K562 (cell line): Measurements from ENCODE around the gene FAM110D. TPM values are rescaled to one million over a fixed set of nuclear protein-coding genes. Genes with fewer than 3 reads are reported as not detected.

Experiments
- ATAC-seq: fragments of 200-7000 bp; cut with Tn5 transposase; 3 replicates; pipeline ENCODE4 v1.9.1; 2020; ENCODE audit warnings: moderate library complexity
- BruUV-seq: library from RNA; stranded (reverse); fragments of 400-500 nt; replicated peaks from 2 replicates; lab custom pipeline; 2021; lab: Mats Ljungman, UMichigan
- CTCF ChIA-PET: fragments of 300-600 bp; formaldehyde crosslinking; extraction: SDS; loops from one replicate; lab custom pipeline; 2021; ENCODE audit warnings: low intra/inter-chr PET ratio; lab: Yijun Ruan, JAX
- POLR2A ChIA-PET: fragments of 300-600, 350-650 bp; sonication (Branson Sonifier 250); formaldehyde crosslinking; extraction: SDS; loops from one replicate; lab custom pipeline; 2021; ENCODE audit warnings: antibody characterized with exemption, inconsistent platforms; lab: Yijun Ruan, JAX
- DNase-seq, 4 experiments: peaks; one replicate each; pipeline versions ENCODE4 v3.0.0 to v3.0.0-alpha.2; 2011 to 2018; ENCODE audit warnings: low spot score in 3 of 4, mixed read lengths in 3 of 4; ENCODE audit errors: extremely low read depth in 1 of 4
- FAIRE-seq: peaks from 2 replicates; lab custom pipeline; 2011; peaks lifted over from hg19 to GRCh38; lab: Jason Lieb, UNC
- H2AFZ ChIP-seq: 2 replicates; pipeline ENCODE4 v1.6.0; 2011; ENCODE audit warnings: low read depth, low read length, control low read depth, inconsistent platforms
- H3K27ac ChIP-seq: fragments of 200-600 bp; 3 replicates; pipeline ENCODE4 v1.8.0; 2011; ENCODE audit warnings: low read depth, mild to moderate bottlenecking, control low read depth, inconsistent platforms, low read length, moderate library complexity, mixed read lengths; ENCODE audit errors: extremely low read depth
- H3K27me3 ChIP-seq, 2 experiments: fragments of 300-600 bp in 1 of 2; 2 replicates in 1 of 2; 3 replicates in 1 of 2; pipeline versions ENCODE4 v1.6.0 to v1.8.0; 2011; ENCODE audit warnings: inconsistent platforms in 2 of 2, low read length in 2 of 2, mild to moderate bottlenecking in 1 of 2, mixed read lengths in 1 of 2, moderate library complexity in 1 of 2; ENCODE audit not compliant: control insufficient read depth in 2 of 2, insufficient read depth in 2 of 2
- H3K36me3 ChIP-seq: fragments of 300-600 bp; 3 replicates; pipeline ENCODE4 v1.8.0; 2011; ENCODE audit warnings: mild to moderate bottlenecking, low read length, inconsistent platforms; ENCODE audit not compliant: control insufficient read depth, insufficient read depth
- H3K4me1 ChIP-seq, 2 experiments: fragments of 200-600 bp in 1 of 2; replicated peaks in 1 of 2; 2 replicates in 1 of 2; 3 replicates in 1 of 2; pipeline versions ENCODE4 v1.5.1 to v1.8.0; 2011; ENCODE audit warnings: inconsistent platforms in 2 of 2, low read length in 2 of 2, mild to moderate bottlenecking in 1 of 2, mixed read lengths in 1 of 2, moderate library complexity in 1 of 2; ENCODE audit not compliant: control insufficient read depth in 2 of 2, insufficient read depth in 2 of 2
- H3K4me2 ChIP-seq: 2 replicates; pipeline ENCODE4 v1.6.1; 2011; ENCODE audit warnings: low read length, control low read depth, inconsistent platforms, mixed read lengths; ENCODE audit not compliant: insufficient read depth
- H3K4me3 ChIP-seq: fragments of 200-600 bp; sonication (generic), shearing (Covaris generic); 2 replicates; pipeline ENCODE4 v1.5.1; 2016; ENCODE audit warnings: control low read depth, inconsistent platforms
- H3K79me2 ChIP-seq: fragments of 200-600 bp; 3 replicates; pipeline ENCODE4 v1.8.0; 2011; ENCODE audit warnings: low read length, inconsistent platforms; ENCODE audit not compliant: control insufficient read depth, insufficient read depth
- H3K9ac ChIP-seq, 2 experiments: 2 replicates each; pipeline versions ENCODE4 v1.6.0 to v1.6.1; 2011; ENCODE audit warnings: low read depth in 2 of 2, low read length in 2 of 2, control low read depth in 1 of 2, inconsistent platforms in 1 of 2, mild to moderate bottlenecking in 1 of 2, mixed read lengths in 1 of 2; ENCODE audit not compliant: insufficient read depth in 1 of 2
- H3K9me1 ChIP-seq: one replicate; pipeline ENCODE4 v1.6.0; 2011; ENCODE audit warnings: inconsistent platforms, mild to moderate bottlenecking, low read length, moderate library complexity; ENCODE audit not compliant: control insufficient read depth, insufficient read depth
- H3K9me3 ChIP-seq: replicated peaks from 2 replicates; pipeline ENCODE4 v1.5.1; 2011; ENCODE audit warnings: low read depth, low read length, inconsistent platforms; ENCODE audit not compliant: control insufficient read depth, insufficient read depth
- H4K20me1 ChIP-seq: replicated peaks from 2 replicates; pipeline ENCODE4 v1.6.1; 2011; ENCODE audit warnings: low read length, inconsistent platforms, mixed read lengths; ENCODE audit not compliant: control insufficient read depth, insufficient read depth
- BMI1 ChIP-seq: fragments of 150-350 bp; IDR thresholded peaks from 2 replicates; pipeline ENCODE4 v1.6.1; 2014; ENCODE audit warnings: low read length
- CREM ChIP-seq: IDR thresholded peaks from 2 replicates; pipeline ENCODE4 v1.6.1; 2014; ENCODE audit warnings: antibody characterized with exemption, low read depth
- MCM7 ChIP-seq, 2 experiments: fragments of 450-650 bp; IDR thresholded peaks; 2 replicates each; pipeline ENCODE4 v1.6.1; 2016 to 2018
- PTBP1 ChIP-seq: fragments of 200-400 bp; formaldehyde crosslinking; IDR thresholded peaks from 2 replicates; pipeline ENCODE4 v1.6.1; 2017; ENCODE audit warnings: low read depth, low read length
- U2AF2 ChIP-seq: fragments of 200-400 bp; formaldehyde crosslinking; optimal IDR thresholded peaks from 2 replicates; pipeline ENCODE3; 2017; ENCODE audit warnings: low read depth, mild to moderate bottlenecking, low read length
- ZNF253 ChIP-seq: fragments of 250-450 bp; sonication (Bioruptor Pico); conservative IDR thresholded peaks from 2 replicates; pipeline ENCODE4 v1.6.1; 2021; ENCODE audit warnings: mild to moderate bottlenecking
- ZNF384 ChIP-seq: IDR thresholded peaks from 2 replicates; pipeline ENCODE4 v1.6.1; 2012; ENCODE audit warnings: low read depth, low read length, improper control_type of control experiment
- WGBS: fragments of 100-300 bp; shearing (Covaris generic); methylation state at CpG from one replicate; pipeline ENCODE4 v1.1.6; 2016; ENCODE audit warnings: low coverage, mixed read lengths; ENCODE audit not compliant: insufficient coverage; ENCODE audit errors: missing lambda C conversion rate; 5-methylcytosine and 5-hydroxymethylcytosine counted together
- in situ Hi-C: fragments of 300-500 bp; cut with MboI; formaldehyde crosslinking; loops from 4 replicates; pipeline ENCODE4 v1.15.0; 2018; ENCODE audit warnings: inconsistent platforms, mixed read lengths
- intact Hi-C: fragments of 100-400 bp; cut with micrococcal nuclease; formaldehyde crosslinking; loops from 2 replicates; pipeline ENCODE4 v1.14.2; 2022
- polyA plus RNA-seq, 8 experiments: library from polyadenylated mRNA; depleted of rRNA in 4 of 8; stranded (reverse) in 5 of 8; unstranded in 3 of 8; fragments of >200 nt; fragmentation: Nextera tagmentation in 2 of 8; fragmentation: Illumina TruSeq in 1 of 8; extraction: Ambion mirVana in 2 of 8; extraction: Trizol in 1 of 8; gene quantifications; 2 replicates each; pipeline versions ENCODE4 v1.2.1 to v1.2.3, GENCODE V29; 2011 to 2014; ENCODE audit warnings: inconsistent platforms in 1 of 8, missing spikeins in 1 of 8
- total RNA-seq, 7 experiments: library from RNA; depleted of rRNA in 6 of 7; stranded (reverse); fragments of >200 nt in 6 of 7; fragmentation: Illumina TruSeq in 2 of 7; extraction: Trizol in 2 of 7; gene quantifications; 2 replicates each; pipeline versions ENCODE4 v1.2.1 to v1.2.3, GENCODE V29; 2011 to 2021; ENCODE audit warnings: low replicate concordance in 1 of 7
- TF ChIP-seq, protein P1 (sequence below): sonication (generic); formaldehyde crosslinking; IDR thresholded peaks from 2 replicates; pipeline ENCODE4 v1.8.1; 2022; ENCODE audit warnings: missing genetic modification reagents

FAM110D gene
- total and polyA plus RNA-seq, 9 of the 15 experiments (the other 6 are each of a cell fraction or from before 2014, with no cell fraction given), result 0.04 to 1.1 (median 0.33) TPM

DNA sequence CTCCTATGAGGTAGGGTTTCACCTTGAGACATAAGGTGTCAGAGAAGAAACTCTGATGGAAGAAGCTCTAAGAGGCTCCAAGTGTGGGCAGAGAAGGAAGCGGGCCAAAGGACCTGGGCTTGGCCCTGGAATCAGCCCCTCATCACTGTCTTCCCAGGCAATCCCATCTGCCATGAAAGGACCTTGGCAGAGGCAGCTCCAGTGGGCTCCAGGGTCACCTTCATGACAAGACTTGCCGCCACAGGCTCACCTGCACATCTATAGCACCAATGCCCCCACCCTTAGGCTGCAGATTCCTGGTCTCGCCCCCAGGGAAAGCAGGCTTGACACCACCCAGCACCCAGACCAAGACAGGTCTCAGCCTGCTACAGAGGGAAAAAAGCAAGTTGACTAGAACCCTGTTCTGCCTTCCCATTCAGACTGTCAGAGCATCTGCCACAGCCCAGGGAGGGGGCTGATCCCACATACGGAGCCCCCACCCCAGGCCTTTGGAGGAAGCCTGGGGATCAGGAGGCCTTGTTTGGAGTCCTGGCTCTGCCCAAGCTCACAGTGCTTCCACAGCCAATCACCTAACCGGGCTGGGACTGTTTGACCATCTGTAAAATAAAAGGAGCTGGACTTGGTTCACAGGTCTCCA is 490 bp upstream of the FAM110D start:
- no peak overlapping the region for H3K4me3 ChIP-seq

More for the DNA sequence above, 490 bp upstream of the FAM110D start:
- Histone ChIP-seq H3K79me2 (no peaks in the 10 kb centered on the region; the same call in 2 of the 3 replicates), H2AFZ (no peak overlapping the region), H3K4me2 (no peak overlapping the region), H3K9me1 (no peaks in the 10 kb centered on the region), H3K27ac (no peak overlapping the region), H3K36me3 (no peaks in the 10 kb centered on the region), H3K9ac (peak overlapping the region in 1 of 2 experiments; percentile 3; a peak in 1 of 4 replicates), H3K4me1 (peaks cover 25 to 58% of the 10 kb centered on the region in 2 experiments), H4K20me1 (no peaks in the 10 kb centered on the region), H3K9me3 (no peaks in the 10 kb centered on the region), H3K27me3 (no peaks in the 10 kb centered on the region)
- FAIRE-seq (no peak), ATAC-seq (no peak), DNase-seq (peak in 1 of 4 experiments; percentile 13)
- BruUV-seq, result no TSS peak
- in situ Hi-C loops (no loop called here), intact Hi-C loops (no loop called here)
- ChIA-PET POLR2A (interaction anchor here (0.6 to 1.9 kb wide), 6 partner anchors 12 to 376 kb away, joined by 3 to 8 read pairs (median 6); partner anchors contain the start of genes ZNF593 and ZNF593OS), CTCF (no interaction called here)
- TF ChIP-seq MCM7 (IDR thresholded peaks at IDR 0.05), result no peak
- TF ChIP-seq PTBP1, result no peak
- no peak for TF ChIP-seq CREM
- no peak for TF ChIP-seq ZNF384
- TF ChIP-seq ZNF253 (CRISPR knock-in tag), result no peak
- TF ChIP-seq BMI1, result no peak
- TF ChIP-seq, protein P1, sequence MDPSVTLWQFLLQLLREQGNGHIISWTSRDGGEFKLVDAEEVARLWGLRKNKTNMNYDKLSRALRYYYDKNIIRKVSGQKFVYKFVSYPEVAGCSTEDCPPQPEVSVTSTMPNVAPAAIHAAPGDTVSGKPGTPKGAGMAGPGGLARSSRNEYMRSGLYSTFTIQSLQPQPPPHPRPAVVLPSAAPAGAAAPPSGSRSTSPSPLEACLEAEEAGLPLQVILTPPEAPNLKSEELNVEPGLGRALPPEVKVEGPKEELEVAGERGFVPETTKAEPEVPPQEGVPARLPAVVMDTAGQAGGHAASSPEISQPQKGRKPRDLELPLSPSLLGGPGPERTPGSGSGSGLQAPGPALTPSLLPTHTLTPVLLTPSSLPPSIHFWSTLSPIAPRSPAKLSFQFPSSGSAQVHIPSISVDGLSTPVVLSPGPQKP (CRISPR knock-in tag), result no peak
- no peak for TF ChIP-seq U2AF2
- WGBS, result 76% methylated on average over 5 of the region's 5 CpGs
